GM12892 (cell line): ENCODE data around the gene FILIP1L.

Experiments
- POLR2A ChIP-seq: IDR thresholded peaks from 2 replicates; pipeline ENCODE4 v1.6.1; 2011; ENCODE audit warnings: low read depth, low read length, control low read depth
- TAF1 ChIP-seq: IDR thresholded peaks from 2 replicates; pipeline ENCODE4 v1.6.1; 2011; ENCODE audit warnings: low read depth, mild to moderate bottlenecking, control low read depth, low read length, borderline replicate concordance

- TF ChIP-seq TAF1 = no peak
- no peak for TF ChIP-seq POLR2A
Observed at GRCh38 chr3:100033184-100033583, 81.1 kb downstream of the FILIP1L start.
